Mesendoderm (in vitro differentiated cells): ENCODE results near the gene MRTO4.
"Not testable (repeated sequence)": the region's sequence is repeated elsewhere in the genome, so short reads cannot be mapped to it uniquely, and the experiment has no call there.

Experiments
- DNase-seq: peaks from one replicate; pipeline ENCODE4 v3.0.0; 2013
- H2AK5ac ChIP-seq: 2 replicates; pipeline ENCODE4 v1.6.1; 2013; ENCODE audit warnings: low read length, inconsistent platforms
- H2BK120ac ChIP-seq: 2 replicates; pipeline ENCODE4 v1.6.1; 2013; ENCODE audit warnings: low read depth, mild to moderate bottlenecking, low read length, moderate library complexity, mixed read lengths
- H2BK15ac ChIP-seq: replicated peaks from 2 replicates; pipeline ENCODE4 v1.6.1; 2013; ENCODE audit warnings: low read depth, mild to moderate bottlenecking, moderate library complexity
- H2BK5ac ChIP-seq: 2 replicates; pipeline ENCODE4 v1.6.1; 2013; ENCODE audit warnings: low read length, inconsistent platforms
- H3K18ac ChIP-seq: 2 replicates; pipeline ENCODE4 v1.6.1; 2013; ENCODE audit warnings: mild to moderate bottlenecking, low read length, mixed read lengths
- H3K23ac ChIP-seq: one replicate; pipeline ENCODE4 v1.6.1; 2013; ENCODE audit warnings: low read length
- H3K27ac ChIP-seq: 2 replicates; pipeline ENCODE4 v1.5.1; 2013; ENCODE audit warnings: low read depth, mild to moderate bottlenecking, inconsistent platforms, low read length, moderate library complexity
- H3K27me3 ChIP-seq: 2 replicates; pipeline ENCODE4 v1.6.1; 2013; ENCODE audit warnings: low read length, control low read depth, mild to moderate bottlenecking, inconsistent platforms; ENCODE audit not compliant: insufficient read depth, poor library complexity
- H3K36me3 ChIP-seq: 2 replicates; pipeline ENCODE4 v1.6.1; 2013; ENCODE audit warnings: low read length, inconsistent platforms; ENCODE audit not compliant: control insufficient read depth, insufficient read depth
- H3K4ac ChIP-seq: one replicate; pipeline ENCODE4 v1.6.1; 2013; ENCODE audit warnings: low read depth, mild to moderate bottlenecking, low read length, moderate library complexity
- H3K4me1 ChIP-seq: 2 replicates; pipeline ENCODE4 v1.6.1; 2013; ENCODE audit warnings: low read depth, low read length, inconsistent platforms; ENCODE audit not compliant: control insufficient read depth
- H3K4me2 ChIP-seq: 2 replicates; pipeline ENCODE4 v1.6.1; 2013; ENCODE audit warnings: low read length
- H3K4me3 ChIP-seq: 2 replicates; pipeline ENCODE4 v1.5.1; 2013; ENCODE audit warnings: mild to moderate bottlenecking, low read length
- H3K56ac ChIP-seq: one replicate; pipeline ENCODE4 v1.6.1; 2013; ENCODE audit warnings: low read length
- H3K79me1 ChIP-seq: 2 replicates; pipeline ENCODE4 v1.6.1; 2013; ENCODE audit warnings: low read length, inconsistent platforms
- H3K79me2 ChIP-seq: 2 replicates; pipeline ENCODE4 v1.6.1; 2013; ENCODE audit warnings: mild to moderate bottlenecking, low read length; ENCODE audit not compliant: control insufficient read depth, insufficient read depth
- H3K9ac ChIP-seq: 2 replicates; pipeline ENCODE4 v1.6.1; 2013; ENCODE audit warnings: low read length, inconsistent platforms
- H4K5ac ChIP-seq: one replicate; pipeline ENCODE4 v1.6.1; 2013; ENCODE audit warnings: low read length
- H4K8ac ChIP-seq: one replicate; pipeline ENCODE4 v1.6.1; 2013; ENCODE audit warnings: low read depth, mild to moderate bottlenecking, control low read depth, low read length, moderate library complexity
- WGBS: extraction: QIAGEN DNeasy Blood & Tissue Kit; methylation state at CpG from one replicate; pipeline ENCODE4 v1.1.7; 2013; ENCODE audit warnings: low lambda C conversion rate, missing lambda C conversion rate; ENCODE audit not compliant: insufficient coverage; ENCODE audit errors: extremely low coverage; 5-methylcytosine and 5-hydroxymethylcytosine counted together

The MRTO4 gene

GRCh38 chr1:19240673-19241538, 10.7 kb upstream of the MRTO4 start:
- no peak overlapping the region for H3K56ac ChIP-seq
- H3K27me3 ChIP-seq: no peaks in the 10 kb centered on the region
- no peak overlapping the region for H3K4me3 ChIP-seq
- no peaks in the 10 kb centered on the region for H3K4me1 ChIP-seq
- no peak overlapping the region for H3K4me2 ChIP-seq
- no peak overlapping the region for H3K18ac ChIP-seq
- H4K5ac ChIP-seq: no peak overlapping the region
- no peak overlapping the region for H3K4ac ChIP-seq
- H2BK15ac ChIP-seq: no peak overlapping the region
- no peak overlapping the region for H3K23ac ChIP-seq
- H3K79me1 ChIP-seq: peaks cover 2% of the 10 kb centered on the region
- DNase-seq: peak; percentile 39
- no peak overlapping the region for H3K9ac ChIP-seq
- no peak overlapping the region for H4K8ac ChIP-seq
- no peak overlapping the region for H2BK5ac ChIP-seq
- H2BK120ac ChIP-seq: no peak overlapping the region
- WGBS: no CpG with 5 or more reads among the region's 7 CpGs
- no peak overlapping the region for H2AK5ac ChIP-seq
- peaks cover 37% of the 10 kb centered on the region for H3K36me3 ChIP-seq
- H3K79me2 ChIP-seq: no peaks in the 10 kb centered on the region
- H3K27ac ChIP-seq: no peak overlapping the region

GRCh38 chr1:19250629-19251304, 838 bp upstream of the MRTO4 start:
- Histone ChIP-seq H2BK120ac (no peak overlapping the region), H3K27ac (no peak overlapping the region), H3K23ac (no peak overlapping the region), H3K56ac (peak overlapping the region; percentile 100), H4K5ac (no peak overlapping the region), H3K4ac (peak overlapping the region; percentile 18), H2BK15ac (no peak overlapping the region), H3K79me1 (peaks cover 22% of the 10 kb centered on the region), H3K4me1 (peaks cover 6% of the 10 kb centered on the region), H3K18ac (no peak overlapping the region), H2BK5ac (no peak overlapping the region), H4K8ac (no peak overlapping the region), H3K4me3 (peak overlapping the region; percentile 100), H3K4me2 (peak overlapping the region; percentile 88), H2AK5ac (peak overlapping the region; percentile 82), H3K27me3 (no peaks in the 10 kb centered on the region), H3K9ac (peak overlapping the region; percentile 95), H3K36me3 (no peaks in the 10 kb centered on the region), H3K79me2 (peaks cover 68% of the 10 kb centered on the region)
- no CpG with 5 or more reads among the region's 14 CpGs for whole genome bisulfite sequencing
- peak; percentile 38 for DNase-seq

- Histone ChIP-seq H3K4me1 (peaks cover 6% of the 10 kb centered on the region), H3K36me3 (peaks cover 10% of the 10 kb centered on the region), H3K4me3 (no peak overlapping the region)
Measured at GRCh38 chr1:19254416-19254815, 2.8 kb downstream of the MRTO4 start.

GRCh38 chr1:19255288-19255687, 3.7 kb downstream of the MRTO4 start:
- no CpG with 5 or more reads among the region's 4 CpGs for WGBS
- no peaks in the 10 kb centered on the region for H3K27me3 ChIP-seq
- H3K4me3 ChIP-seq: no peak overlapping the region
- H3K79me2 ChIP-seq: peaks cover 52% of the 10 kb centered on the region
- no peak overlapping the region for H4K8ac ChIP-seq
- H2BK15ac ChIP-seq: no peak overlapping the region
- H3K9ac ChIP-seq: no peak overlapping the region
- no peak overlapping the region for H3K18ac ChIP-seq
- H3K23ac ChIP-seq: no peak overlapping the region
- DNase-seq: no peak
- no peak overlapping the region for H4K5ac ChIP-seq
- peaks cover 22% of the 10 kb centered on the region for H3K79me1 ChIP-seq
- peaks cover 6% of the 10 kb centered on the region for H3K4me1 ChIP-seq
- H3K4me2 ChIP-seq: no peak overlapping the region
- no peak overlapping the region for H2AK5ac ChIP-seq
- no peak overlapping the region for H3K27ac ChIP-seq
- H3K36me3 ChIP-seq: peaks cover 14% of the 10 kb centered on the region
- H3K4ac ChIP-seq: no peak overlapping the region
- no peak overlapping the region for H2BK5ac ChIP-seq
- no peak overlapping the region for H3K56ac ChIP-seq
- no peak overlapping the region for H2BK120ac ChIP-seq

More at GRCh38 chr1:19254416-19254815, 2.8 kb downstream of the MRTO4 start:
- no peak overlapping the region for H3K27ac ChIP-seq
- H2AK5ac ChIP-seq: no peak overlapping the region
- no peak overlapping the region for H3K9ac ChIP-seq
- H3K4me2 ChIP-seq: no peak overlapping the region
- H4K5ac ChIP-seq: no peak overlapping the region
- peak; percentile 33 for DNase-seq
- H3K79me2 ChIP-seq: peaks cover 59% of the 10 kb centered on the region
- H3K18ac ChIP-seq: no peak overlapping the region
- H2BK120ac ChIP-seq: no peak overlapping the region
- H3K23ac ChIP-seq: no peak overlapping the region
- H2BK15ac ChIP-seq: no peak overlapping the region
- no peak overlapping the region for H4K8ac ChIP-seq
- peaks cover 22% of the 10 kb centered on the region for H3K79me1 ChIP-seq
- H2BK5ac ChIP-seq: no peak overlapping the region
- H3K4ac ChIP-seq: no peak overlapping the region
- no peak overlapping the region for H3K56ac ChIP-seq
- H3K27me3 ChIP-seq: no peaks in the 10 kb centered on the region

GRCh38 chr1:19256301-19256700, 4.7 kb downstream of the MRTO4 start:
- not testable (repeated sequence) for DNase-seq, H3K18ac ChIP-seq, H3K4me2 ChIP-seq, H3K23ac ChIP-seq, H3K9ac ChIP-seq, H3K4ac ChIP-seq, H3K56ac ChIP-seq, H3K4me1 ChIP-seq, H4K5ac ChIP-seq, H3K27me3 ChIP-seq, H2AK5ac ChIP-seq, H2BK5ac ChIP-seq, H2BK15ac ChIP-seq, H4K8ac ChIP-seq, H3K27ac ChIP-seq, H2BK120ac ChIP-seq, H3K4me3 ChIP-seq
- WGBS: no CpG with 5 or more reads among the region's 5 CpGs
- Histone ChIP-seq H3K79me1 (peaks cover 17% of the 10 kb centered on the region), H3K36me3 (peaks cover 18% of the 10 kb centered on the region), H3K79me2 (peaks cover 42% of the 10 kb centered on the region)
